ENCODE results near the gene PLA1A.
"Not testable (repeated sequence)": the region's sequence is repeated elsewhere in the genome, so short reads cannot be mapped to it uniquely, and the experiment has no call there.

PLA1A gene

GRCh38 chr3:119597548-119598288, at the start of gene PLA1A:
PLA1A (plus strand) TSS chr3:119597885; CDS start chr3:119597914, 29 bp downstream.
- DNase-seq (ENCODE audit: low read depth), result no peak
- TF ChIP-seq CTCF (conservative IDR thresholded peaks at IDR 0.05; ENCODE audit: low read depth, low read length), result no peak
- H3K4me3 ChIP-seq (ENCODE audit: low read length), result no peak within 1 kb of the TSS

DNA sequence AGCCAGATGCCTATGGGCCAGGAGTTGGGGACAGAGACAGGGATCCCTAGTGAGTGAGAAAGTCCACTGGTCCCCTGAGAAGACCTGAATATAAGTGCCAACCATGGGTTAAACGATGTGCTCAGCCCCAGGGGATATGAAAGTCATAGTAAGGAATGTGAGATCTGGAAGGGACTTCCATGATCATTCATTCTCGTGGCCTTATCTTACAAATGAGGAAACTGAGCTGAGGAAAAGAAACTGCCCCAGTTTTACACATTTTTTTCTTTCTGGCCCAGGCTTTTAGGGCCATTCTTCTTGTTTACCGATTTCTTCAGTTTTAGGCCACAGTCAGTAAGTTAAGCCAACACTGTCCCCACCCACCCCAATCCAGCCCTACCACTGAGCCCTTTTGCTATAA, 49.3 kb upstream of the PLA1A start:
- no peak for TF ChIP-seq CTCF (conservative IDR thresholded peaks at IDR 0.05; ENCODE audit: low read depth, low read length)
- no peak overlapping the region for H3K4me3 ChIP-seq (ENCODE audit: low read length)
- DNase-seq (ENCODE audit: low read depth), result no peak

DNA sequence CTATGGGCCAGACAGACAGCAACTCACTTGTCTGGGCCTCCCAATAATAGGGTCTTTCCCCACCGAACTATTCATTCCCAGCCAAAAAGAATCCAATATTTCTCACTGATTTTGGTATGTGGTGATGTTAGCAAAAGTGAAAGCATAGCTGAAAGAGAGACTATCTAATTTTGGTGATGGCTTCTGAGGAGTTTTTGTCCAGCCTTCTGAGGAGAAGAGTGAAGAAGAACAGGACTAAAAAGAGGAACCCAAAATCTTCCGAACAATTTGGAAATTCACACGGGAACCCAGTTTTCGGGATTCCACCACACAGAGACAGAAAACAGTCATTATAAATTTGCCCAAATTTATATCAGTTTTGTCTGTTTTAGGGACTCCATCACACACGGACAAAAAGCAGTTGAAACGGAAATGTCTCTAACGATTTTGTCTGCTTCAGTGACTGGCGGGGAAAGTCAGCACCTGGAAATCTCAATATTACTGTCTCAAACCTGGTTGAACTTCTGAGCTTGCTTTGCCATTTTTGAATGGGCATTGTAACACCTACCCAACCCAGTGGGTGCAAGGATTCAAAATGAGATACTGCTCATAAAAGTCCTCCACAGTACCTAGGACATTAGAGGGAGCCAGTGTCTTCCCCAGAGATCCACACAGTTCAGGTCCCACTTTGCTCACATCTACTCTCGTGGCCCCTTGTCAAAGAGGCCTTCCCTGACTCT, 47.3 kb upstream of the PLA1A start:
- TF ChIP-seq CTCF (conservative IDR thresholded peaks at IDR 0.05; ENCODE audit: low read depth, low read length), result no peak
- DNase-seq (ENCODE audit: low read depth), result no peak
- H3K4me3 ChIP-seq (ENCODE audit: low read length), result no peak overlapping the region

DNA sequence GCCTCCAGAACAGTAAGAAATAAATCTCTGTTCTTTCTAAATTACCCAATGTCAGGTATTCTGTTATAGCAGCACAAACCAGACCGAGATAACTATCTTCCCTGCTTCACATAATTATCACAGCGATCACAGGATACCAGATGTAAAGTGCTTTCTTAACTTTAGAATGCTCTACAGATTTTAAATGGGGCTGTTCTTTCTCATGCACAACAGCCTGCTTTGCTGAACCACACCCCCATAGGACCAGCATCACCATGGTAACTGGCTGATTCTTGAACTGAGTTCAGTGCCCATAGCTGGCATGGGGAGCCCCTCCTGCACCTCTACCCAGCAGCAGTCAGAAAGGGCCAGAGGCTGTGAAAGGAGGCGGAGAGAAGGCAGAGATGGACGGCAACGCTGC, 46.1 kb upstream of the PLA1A start:
- no peak for DNase-seq (ENCODE audit: low read depth)
- no peak overlapping the region for H3K4me3 ChIP-seq (ENCODE audit: low read length)
- TF ChIP-seq CTCF (conservative IDR thresholded peaks at IDR 0.05; ENCODE audit: low read depth, low read length), result no peak

DNA sequence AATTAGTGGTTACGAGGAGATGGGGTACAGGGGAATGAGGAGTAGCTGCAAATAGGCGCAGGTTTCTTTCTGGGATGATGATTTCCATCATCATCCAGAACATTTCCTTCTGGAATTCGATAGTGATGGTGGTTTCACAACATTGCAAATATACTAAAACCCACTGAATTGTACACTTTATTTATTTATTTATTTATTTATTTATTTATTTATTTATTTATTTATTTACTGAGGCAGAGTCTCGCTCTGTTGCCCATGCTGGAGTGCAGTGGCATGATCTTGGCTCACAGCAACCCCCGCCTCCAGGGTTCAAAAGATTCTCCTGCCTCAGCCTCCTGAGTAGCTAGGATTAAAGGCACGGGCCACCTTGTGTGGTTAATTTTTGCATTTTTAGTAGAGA, 44.8 kb upstream of the PLA1A start:
- not testable (repeated sequence) for H3K4me3 ChIP-seq (ENCODE audit: low read length); DNase-seq (ENCODE audit: low read depth)

DNA sequence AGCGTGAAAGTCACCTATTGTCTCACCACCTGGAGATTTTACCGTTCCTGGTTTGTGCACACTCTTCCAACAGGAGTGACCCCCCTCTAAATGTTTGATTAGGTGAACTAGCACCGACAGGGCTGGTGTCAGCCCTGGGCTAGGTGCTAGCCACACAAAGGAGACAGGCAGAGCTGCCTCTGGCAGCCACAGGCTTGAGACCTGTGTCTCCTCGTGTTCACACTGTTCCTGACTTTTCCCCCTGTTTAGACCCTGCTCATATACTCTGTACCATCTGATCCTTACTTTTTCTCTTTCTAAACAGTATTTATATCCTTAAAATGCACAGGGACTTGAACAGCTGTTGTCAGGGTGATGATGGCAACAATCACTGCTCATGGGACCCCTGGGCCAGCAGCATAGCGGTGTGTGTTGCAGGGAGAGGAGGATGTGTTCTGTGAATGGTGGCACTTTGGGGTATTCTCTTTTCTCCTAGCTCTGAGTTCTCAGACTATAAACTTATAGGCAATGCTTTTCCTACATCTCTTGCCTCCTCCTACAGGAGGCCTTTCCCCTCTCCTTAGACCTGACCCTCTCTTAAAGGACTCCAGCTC, 43.8 kb upstream of the PLA1A start:
- TF ChIP-seq CTCF (conservative IDR thresholded peaks at IDR 0.05; ENCODE audit: low read depth, low read length), result no peak
- H3K4me3 ChIP-seq (ENCODE audit: low read length), result no peak overlapping the region
- DNase-seq (ENCODE audit: low read depth), result no peak

GRCh38 chr3:119555309-119555735, 42.4 kb upstream of the PLA1A start:
- no peak for TF ChIP-seq CTCF (conservative IDR thresholded peaks at IDR 0.05; ENCODE audit: low read depth, low read length)
- no peak for DNase-seq (ENCODE audit: low read depth)
- H3K4me3 ChIP-seq (ENCODE audit: low read length), result no peak overlapping the region

All from retinal pigment epithelial cell (primary cell).